GM12878 (cell line): ENCODE data around the gene INAFM1. TPM values are rescaled to one million over a fixed set of nuclear protein-coding genes. Genes with fewer than 3 reads are reported as not detected.

Experiments used
- ATF3 ChIP-seq: IDR thresholded peaks from 2 replicates; pipeline ENCODE4 v1.6.1; 2011; ENCODE audit warnings: low read depth, mild to moderate bottlenecking, low read length, moderate library complexity, borderline replicate concordance; ENCODE audit errors: extremely low read depth
- CTCF ChIP-seq, 3 experiments: IDR thresholded peaks in 2 of 3; conservative IDR thresholded peaks in 1 of 3; 2 replicates each; pipeline ENCODE4 v1.5.1; 2011; ENCODE audit warnings: low read depth in 3 of 3, low read length in 3 of 3, mild to moderate bottlenecking in 3 of 3, control low read depth in 2 of 3, moderate library complexity in 2 of 3, inconsistent platforms in 1 of 3, mixed read lengths in 1 of 3; ENCODE audit not compliant: control insufficient read depth in 2 of 3, insufficient read depth in 1 of 3; ENCODE audit errors: extremely low read depth in 1 of 3
- HDAC6 ChIP-seq: fragments of 200-600 bp; sonication (generic); IDR thresholded peaks from one replicate; pipeline ENCODE4 v1.8.0; 2017; ENCODE audit warnings: antibody characterized with exemption; ENCODE audit not compliant: unreplicated experiment
- KLF5 ChIP-seq: fragments of 450-650 bp; IDR thresholded peaks from 2 replicates; pipeline ENCODE4 v1.6.1; 2014; ENCODE audit warnings: mild to moderate bottlenecking; ENCODE audit not compliant: partially characterized antibody
- MAX ChIP-seq: IDR thresholded peaks from 2 replicates; pipeline ENCODE4 v1.6.1; 2012; ENCODE audit warnings: low read depth, low read length, improper control_type of control experiment
- PKNOX1 ChIP-seq: fragments of 450-650 bp; IDR thresholded peaks from 2 replicates; pipeline ENCODE4 v1.6.1; 2016; ENCODE audit warnings: mild to moderate bottlenecking
- RB1 ChIP-seq: fragments of 450-650 bp; formaldehyde crosslinking; IDR thresholded peaks from 2 replicates; pipeline ENCODE4 v1.6.1; 2017; ENCODE audit warnings: mild to moderate bottlenecking, borderline replicate concordance
- SKIL ChIP-seq: fragments of 450-650 bp; IDR thresholded peaks from 2 replicates; pipeline ENCODE4 v1.6.1; 2017; ENCODE audit warnings: mild to moderate bottlenecking, low read depth, inconsistent platforms; ENCODE audit not compliant: poor library complexity, severe bottlenecking
- STAT1 ChIP-seq: fragments of 450-650 bp; conservative IDR thresholded peaks from 2 replicates; pipeline ENCODE4 v1.6.1; 2014; ENCODE audit warnings: antibody characterized with exemption, mild to moderate bottlenecking
- USF2 ChIP-seq: IDR thresholded peaks from 2 replicates; pipeline ENCODE4 v1.6.1; 2011; ENCODE audit warnings: low read depth, low read length, improper control_type of control experiment, borderline replicate concordance
- ZNF217 ChIP-seq: fragments of 450-650 bp; IDR thresholded peaks from 2 replicates; pipeline ENCODE4 v1.6.1; 2017; ENCODE audit warnings: antibody characterized with exemption, mild to moderate bottlenecking
- ZNF622 ChIP-seq: fragments of 450-650 bp; IDR thresholded peaks from 2 replicates; pipeline ENCODE4 v1.6.1; 2017; ENCODE audit warnings: mild to moderate bottlenecking, inconsistent platforms
- polyA plus RNA-seq, 11 experiments: library from polyadenylated mRNA; depleted of rRNA in 4 of 11; unstranded in 6 of 11; stranded (reverse) in 5 of 11; fragments of >200 nt; fragmentation: Nextera tagmentation in 4 of 11; fragmentation: Illumina TruSeq in 1 of 11; extraction: Ambion mirVana in 4 of 11; extraction: Trizol in 1 of 11; gene quantifications; 1 replicate in 1 of 11; 2 replicates in 10 of 11; pipeline versions ENCODE4 v1.2.1 to v1.2.3, GENCODE V29; 2011 to 2016; ENCODE audit warnings: inconsistent platforms in 2 of 11, missing spikeins in 2 of 11, low read depth in 1 of 11
- total RNA-seq, 4 experiments: library from RNA; depleted of rRNA in 3 of 4; stranded (reverse); fragments of >200 nt in 3 of 4; fragmentation: Illumina TruSeq in 1 of 4; extraction: Trizol in 1 of 4; gene quantifications; 2 replicates each; pipeline versions ENCODE4 v1.2.1 to v1.2.3, GENCODE V29; 2013 to 2021
- TF ChIP-seq, protein P1 (sequence below): fragments of 450-650 bp; conservative IDR thresholded peaks from 2 replicates; pipeline ENCODE4 v1.6.1; 2017; ENCODE audit warnings: mild to moderate bottlenecking, moderate library complexity
- TF ChIP-seq, protein P2 (sequence below): fragments of 450-650 bp; IDR thresholded peaks from 2 replicates; pipeline ENCODE4 v1.6.1; 2017; ENCODE audit warnings: antibody characterized with exemption, mild to moderate bottlenecking, moderate library complexity

Gene INAFM1
- total and polyA plus RNA-seq, 10 of the 15 experiments (the other 5 are each of a cell fraction or from before 2014, with no cell fraction given) = 0.57 to 6.8 (median 1.1) TPM; not detected in 1

DNA sequence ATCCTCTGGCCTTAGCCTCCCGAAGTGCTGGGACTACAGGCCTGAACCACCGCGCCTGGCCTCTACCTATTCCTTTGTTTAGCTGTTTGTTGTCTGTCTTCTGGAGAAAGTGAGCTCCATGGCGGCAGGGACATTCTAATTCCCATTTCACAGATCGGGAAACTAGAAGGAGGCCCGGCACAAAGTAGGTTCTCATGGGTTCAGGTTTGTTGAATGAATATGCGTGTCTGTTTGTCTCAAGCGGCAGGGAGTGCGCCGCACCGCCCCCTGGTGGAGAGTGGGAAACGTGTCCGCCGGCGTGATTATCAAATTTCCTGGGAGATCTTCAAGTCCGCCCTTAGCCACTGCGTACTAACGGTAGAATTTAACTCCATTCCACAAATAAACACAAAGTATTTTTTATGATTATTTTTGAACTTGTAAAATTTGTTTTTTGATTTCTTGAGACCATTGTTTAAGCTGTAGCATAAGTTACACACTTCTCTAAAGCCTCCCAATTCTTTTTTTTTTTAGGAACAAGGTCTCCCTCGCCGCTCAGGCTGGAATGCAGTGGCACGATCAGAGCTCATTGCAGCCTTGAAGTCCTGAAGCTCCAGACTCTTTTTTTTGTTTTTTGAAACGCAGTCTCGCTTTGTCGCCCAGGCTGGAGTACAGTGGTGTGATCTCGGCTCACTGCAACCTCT is 27.2 kb upstream of the INAFM1 start (continued):
- TF ChIP-seq PKNOX1 (no peak), ATF3 (no peak), SKIL (no peak), MAX (no peak), USF2 (no peak), ZNF217 (0 out of 2 replicates have a peak, but pooled peaks have one; percentile 70), RB1 (peak; percentile 62; the same call in 1 of the 2 replicates), ZNF622 (no peak), STAT1 (no peak), CTCF (IDR thresholded peaks at IDR 0.05 in 2 of 3, conservative IDR thresholded peaks at IDR 0.05 in 1 of 3; ENCODE audit: control insufficient read depth in 2 of 3, extremely low read depth in 1 of 3, insufficient read depth in 1 of 3, low read depth in 3 of 3, low read length in 3 of 3) (peak; percentile 84 to 89 (median 88)), HDAC6 (no peak), KLF5 (no peak)
- TF ChIP-seq, protein P1, sequence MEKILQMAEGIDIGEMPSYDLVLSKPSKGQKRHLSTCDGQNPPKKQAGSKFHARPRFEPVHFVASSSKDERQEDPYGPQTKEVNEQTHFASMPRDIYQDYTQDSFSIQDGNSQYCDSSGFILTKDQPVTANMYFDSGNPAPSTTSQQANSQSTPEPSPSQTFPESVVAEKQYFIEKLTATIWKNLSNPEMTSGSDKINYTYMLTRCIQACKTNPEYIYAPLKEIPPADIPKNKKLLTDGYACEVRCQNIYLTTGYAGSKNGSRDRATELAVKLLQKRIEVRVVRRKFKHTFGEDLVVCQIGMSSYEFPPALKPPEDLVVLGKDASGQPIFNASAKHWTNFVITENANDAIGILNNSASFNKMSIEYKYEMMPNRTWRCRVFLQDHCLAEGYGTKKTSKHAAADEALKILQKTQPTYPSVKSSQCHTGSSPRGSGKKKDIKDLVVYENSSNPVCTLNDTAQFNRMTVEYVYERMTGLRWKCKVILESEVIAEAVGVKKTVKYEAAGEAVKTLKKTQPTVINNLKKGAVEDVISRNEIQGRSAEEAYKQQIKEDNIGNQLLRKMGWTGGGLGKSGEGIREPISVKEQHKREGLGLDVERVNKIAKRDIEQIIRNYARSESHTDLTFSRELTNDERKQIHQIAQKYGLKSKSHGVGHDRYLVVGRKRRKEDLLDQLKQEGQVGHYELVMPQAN = no peak
- TF ChIP-seq, protein P2, sequence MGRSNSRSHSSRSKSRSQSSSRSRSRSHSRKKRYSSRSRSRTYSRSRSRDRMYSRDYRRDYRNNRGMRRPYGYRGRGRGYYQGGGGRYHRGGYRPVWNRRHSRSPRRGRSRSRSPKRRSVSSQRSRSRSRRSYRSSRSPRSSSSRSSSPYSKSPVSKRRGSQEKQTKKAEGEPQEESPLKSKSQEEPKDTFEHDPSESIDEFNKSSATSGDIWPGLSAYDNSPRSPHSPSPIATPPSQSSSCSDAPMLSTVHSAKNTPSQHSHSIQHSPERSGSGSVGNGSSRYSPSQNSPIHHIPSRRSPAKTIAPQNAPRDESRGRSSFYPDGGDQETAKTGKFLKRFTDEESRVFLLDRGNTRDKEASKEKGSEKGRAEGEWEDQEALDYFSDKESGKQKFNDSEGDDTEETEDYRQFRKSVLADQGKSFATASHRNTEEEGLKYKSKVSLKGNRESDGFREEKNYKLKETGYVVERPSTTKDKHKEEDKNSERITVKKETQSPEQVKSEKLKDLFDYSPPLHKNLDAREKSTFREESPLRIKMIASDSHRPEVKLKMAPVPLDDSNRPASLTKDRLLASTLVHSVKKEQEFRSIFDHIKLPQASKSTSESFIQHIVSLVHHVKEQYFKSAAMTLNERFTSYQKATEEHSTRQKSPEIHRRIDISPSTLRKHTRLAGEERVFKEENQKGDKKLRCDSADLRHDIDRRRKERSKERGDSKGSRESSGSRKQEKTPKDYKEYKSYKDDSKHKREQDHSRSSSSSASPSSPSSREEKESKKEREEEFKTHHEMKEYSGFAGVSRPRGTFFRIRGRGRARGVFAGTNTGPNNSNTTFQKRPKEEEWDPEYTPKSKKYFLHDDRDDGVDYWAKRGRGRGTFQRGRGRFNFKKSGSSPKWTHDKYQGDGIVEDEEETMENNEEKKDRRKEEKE = no peak
